Prostate gland (tissue), 2 donors: ENCODE measurements around the gene SH3D19. TPM values are rescaled to one million over a fixed set of nuclear protein-coding genes. Genes with fewer than 3 reads are reported as not detected.
A peak's percentile ranks its signal among the peaks of the same experiment; 100 is the strongest.

ENCODE experiments used
- DNase-seq: peaks from one replicate; pipeline ENCODE4 v3.0.0-alpha.2; 2019; ENCODE audit warnings: low spot score
- H3K27ac ChIP-seq, 2 donors: fragments of 200-600 bp; sonication (generic); 2 replicates each; pipeline ENCODE4 v1.5.1; 2017 to 2019
- H3K27me3 ChIP-seq: fragments of 200-600 bp; sonication (generic); replicated peaks from 2 replicates; pipeline ENCODE4 v1.5.1; 2019; ENCODE audit not compliant: insufficient read depth
- H3K36me3 ChIP-seq, 2 donors: fragments of 200-600 bp; sonication (generic); 1 replicate in 1 of 2; 2 replicates in 1 of 2; pipeline versions ENCODE4 v1.5.1 to v1.8.1; 2017 to 2019
- H3K4me1 ChIP-seq: fragments of 200-600 bp; sonication (generic); replicated peaks from 2 replicates; pipeline ENCODE4 v1.5.1; 2019
- H3K4me3 ChIP-seq, 2 donors: fragments of 200-600 bp; sonication (generic); 2 replicates each; pipeline ENCODE4 v1.5.1; 2017 to 2019
- H3K9me3 ChIP-seq: fragments of 200-600 bp; sonication (generic); 2 replicates; pipeline ENCODE4 v1.5.1; 2017
- POLR2A ChIP-seq: fragments of 450-650 bp; IDR thresholded peaks from one replicate; pipeline ENCODE4 v1.6.1; 2016; ENCODE audit warnings: antibody characterized with exemption, mild to moderate bottlenecking
- POLR2AphosphoS5 ChIP-seq: sonication (generic); formaldehyde crosslinking; IDR thresholded peaks from one replicate; pipeline ENCODE4 v1.6.1; 2017; ENCODE audit warnings: antibody characterized with exemption
- WGBS: methylation state at CpG from one replicate; pipeline ENCODE4 v1.1.5; 2018; 5-methylcytosine and 5-hydroxymethylcytosine counted together
- intact Hi-C: fragments of 100-400 bp; cut with DNase I; formaldehyde crosslinking; loops from one replicate; pipeline ENCODE4 v1.14.2; 2022
- total RNA-seq, 2 donors: library from RNA; depleted of rRNA; stranded (reverse); fragments of >200 nt; gene quantifications; one replicate each; pipeline ENCODE4 v1.1.0, GENCODE V29; 2016
- TF ChIP-seq, protein P1 (sequence below), 4 experiments: fragments of 200-600 bp in 2 of 4; fragments of 450-650 bp in 2 of 4; sonication (generic) in 2 of 4; IDR thresholded peaks; 1 replicate in 3 of 4; 2 replicates in 1 of 4; pipeline ENCODE4 v1.5.1; 2016 to 2019; ENCODE audit warnings: antibody characterized with exemption in 4 of 4, mild to moderate bottlenecking in 2 of 4, moderate library complexity in 2 of 4

Gene SH3D19
- total RNA-seq, 2 donors from 2014 or later, result 27.1 to 61.1 TPM

DNA sequence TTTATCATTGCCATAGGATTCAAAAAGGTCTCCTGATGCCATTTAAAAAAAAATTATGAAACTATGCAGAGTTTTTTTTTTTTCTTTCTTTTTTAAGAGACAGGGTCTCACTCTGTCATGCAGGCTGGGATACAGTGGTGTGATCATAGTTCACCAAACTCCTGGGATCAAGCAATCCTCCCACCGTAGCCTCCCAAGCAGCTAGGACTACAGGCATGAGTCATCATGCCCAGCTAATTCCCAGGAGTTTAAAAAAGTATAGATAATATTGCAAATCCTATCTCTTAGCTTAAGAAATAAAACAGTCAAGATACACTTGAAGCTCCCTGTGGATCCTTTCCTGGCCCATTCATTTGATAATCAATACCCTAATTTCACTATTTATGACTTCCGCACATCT, 107.1 kb downstream of the SH3D19 start:
- intact Hi-C loops, result no loop called here
- Histone ChIP-seq H3K4me3 (no peak overlapping the region), H3K36me3 (no peaks in the 10 kb centered on the region), H3K27ac (no peak overlapping the region), H3K9me3 (no peaks in the 10 kb centered on the region), H3K27me3 (no peaks in the 10 kb centered on the region), H3K4me1 (no peaks in the 10 kb centered on the region)
- DNase-seq, result no peak
- 82% methylated on average over 2 of the region's 2 CpGs for WGBS
- TF ChIP-seq POLR2AphosphoS5, result no peak
- TF ChIP-seq POLR2A, result no peak
- TF ChIP-seq, protein P1, sequence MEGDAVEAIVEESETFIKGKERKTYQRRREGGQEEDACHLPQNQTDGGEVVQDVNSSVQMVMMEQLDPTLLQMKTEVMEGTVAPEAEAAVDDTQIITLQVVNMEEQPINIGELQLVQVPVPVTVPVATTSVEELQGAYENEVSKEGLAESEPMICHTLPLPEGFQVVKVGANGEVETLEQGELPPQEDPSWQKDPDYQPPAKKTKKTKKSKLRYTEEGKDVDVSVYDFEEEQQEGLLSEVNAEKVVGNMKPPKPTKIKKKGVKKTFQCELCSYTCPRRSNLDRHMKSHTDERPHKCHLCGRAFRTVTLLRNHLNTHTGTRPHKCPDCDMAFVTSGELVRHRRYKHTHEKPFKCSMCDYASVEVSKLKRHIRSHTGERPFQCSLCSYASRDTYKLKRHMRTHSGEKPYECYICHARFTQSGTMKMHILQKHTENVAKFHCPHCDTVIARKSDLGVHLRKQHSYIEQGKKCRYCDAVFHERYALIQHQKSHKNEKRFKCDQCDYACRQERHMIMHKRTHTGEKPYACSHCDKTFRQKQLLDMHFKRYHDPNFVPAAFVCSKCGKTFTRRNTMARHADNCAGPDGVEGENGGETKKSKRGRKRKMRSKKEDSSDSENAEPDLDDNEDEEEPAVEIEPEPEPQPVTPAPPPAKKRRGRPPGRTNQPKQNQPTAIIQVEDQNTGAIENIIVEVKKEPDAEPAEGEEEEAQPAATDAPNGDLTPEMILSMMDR (IDR thresholded peaks at IDR 0.05), result no peak

DNA sequence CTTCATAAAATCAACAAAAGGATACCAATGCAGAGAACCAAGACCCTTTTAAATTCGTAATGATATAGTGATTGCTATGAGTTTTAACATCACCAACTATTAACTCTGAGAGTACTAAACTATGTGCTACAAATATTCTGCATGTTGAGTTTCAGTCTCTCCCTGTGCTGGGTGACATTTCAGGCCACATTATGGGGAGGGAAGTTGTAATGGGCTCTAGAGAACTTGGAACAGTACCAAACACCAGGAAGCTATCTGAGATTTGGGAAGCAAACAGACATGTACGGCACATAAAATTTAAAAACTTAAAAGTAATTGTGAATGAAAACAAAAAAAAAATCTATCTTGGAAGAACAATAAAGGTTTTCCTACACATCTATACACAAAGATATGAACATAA, 108.1 kb downstream of the SH3D19 start:
- intact Hi-C loops, result no loop called here
- TF ChIP-seq, protein P1 (IDR thresholded peaks at IDR 0.05), result no peak
- no peak for TF ChIP-seq POLR2A
- no peak for TF ChIP-seq POLR2AphosphoS5

DNA sequence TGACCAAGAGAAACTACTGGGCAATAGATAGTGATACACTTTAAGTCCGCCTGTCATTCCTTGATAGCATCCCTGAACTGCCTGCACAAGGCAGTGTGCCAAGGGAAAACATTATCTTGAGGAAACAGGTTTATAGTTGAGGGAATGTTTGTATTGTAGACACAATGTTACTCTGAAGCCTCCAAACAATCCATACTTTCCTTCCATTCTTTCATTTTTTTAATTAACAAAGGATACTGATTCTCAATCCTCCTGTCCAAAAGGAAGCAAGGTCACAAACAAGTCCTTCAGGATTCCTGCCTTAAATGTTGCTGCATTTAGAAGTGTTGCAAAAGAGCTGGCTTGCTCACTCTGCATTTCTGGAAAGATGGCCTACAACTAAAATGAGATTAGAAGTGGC, 110.1 kb downstream of the SH3D19 start:
- 77% methylated on average over 1 of the region's 1 CpG for WGBS
- TF ChIP-seq, protein P1 (IDR thresholded peaks at IDR 0.05), result no peak
- TF ChIP-seq POLR2AphosphoS5, result peak; percentile 26
- H3K27ac ChIP-seq, result no peak overlapping the region

More for the DNA sequence above, 108.1 kb downstream of the SH3D19 start:
- Histone ChIP-seq H3K27ac (no peak overlapping the region), H3K36me3 (no peaks in the 10 kb centered on the region), H3K4me1 (no peaks in the 10 kb centered on the region), H3K4me3 (no peak overlapping the region), H3K9me3 (no peaks in the 10 kb centered on the region), H3K27me3 (no peaks in the 10 kb centered on the region)
- DNase-seq, result no peak
- 44% methylated on average over 2 of the region's 2 CpGs for WGBS

DNA sequence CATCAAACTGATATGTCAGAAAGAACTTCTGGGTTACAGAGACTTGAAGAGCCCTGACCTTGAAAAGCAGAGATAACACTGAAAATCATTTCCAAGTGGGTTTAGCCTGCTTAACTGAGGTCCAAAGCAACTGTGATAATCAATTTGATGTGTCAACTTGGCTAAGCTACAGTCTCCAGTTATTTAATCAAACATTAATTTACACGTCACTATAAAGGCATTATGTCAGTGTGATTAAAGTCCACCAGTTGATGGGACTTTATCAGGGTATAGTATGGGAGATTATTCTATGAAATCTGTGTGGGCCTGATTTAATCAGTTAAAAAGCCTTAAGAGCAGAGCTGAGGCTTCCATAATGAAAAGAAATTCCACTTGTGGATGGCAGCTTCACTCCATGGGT, 117.5 kb downstream of the SH3D19 start:
- no peak for DNase-seq
- TF ChIP-seq POLR2AphosphoS5, result no peak
- TF ChIP-seq, protein P1 (IDR thresholded peaks at IDR 0.05), result no peak
- TF ChIP-seq POLR2A, result no peak
- H3K36me3 ChIP-seq, result no peaks in the 10 kb centered on the region
- H3K27me3 ChIP-seq, result no peaks in the 10 kb centered on the region
- H3K9me3 ChIP-seq, result no peaks in the 10 kb centered on the region
- no peak overlapping the region for H3K4me3 ChIP-seq
- 100% methylated on average over 1 of the region's 1 CpG for WGBS
- no peaks in the 10 kb centered on the region for H3K4me1 ChIP-seq
- intact Hi-C loops, result no loop called here
- no peak overlapping the region for H3K27ac ChIP-seq

More for the DNA sequence above, 110.1 kb downstream of the SH3D19 start:
- DNase-seq, result no peak
- Histone ChIP-seq H3K27me3 (no peaks in the 10 kb centered on the region), H3K4me1 (no peaks in the 10 kb centered on the region), H3K9me3 (no peaks in the 10 kb centered on the region), H3K36me3 (no peaks in the 10 kb centered on the region), H3K4me3 (no peak overlapping the region)
- intact Hi-C loops, result no loop called here

DNA sequence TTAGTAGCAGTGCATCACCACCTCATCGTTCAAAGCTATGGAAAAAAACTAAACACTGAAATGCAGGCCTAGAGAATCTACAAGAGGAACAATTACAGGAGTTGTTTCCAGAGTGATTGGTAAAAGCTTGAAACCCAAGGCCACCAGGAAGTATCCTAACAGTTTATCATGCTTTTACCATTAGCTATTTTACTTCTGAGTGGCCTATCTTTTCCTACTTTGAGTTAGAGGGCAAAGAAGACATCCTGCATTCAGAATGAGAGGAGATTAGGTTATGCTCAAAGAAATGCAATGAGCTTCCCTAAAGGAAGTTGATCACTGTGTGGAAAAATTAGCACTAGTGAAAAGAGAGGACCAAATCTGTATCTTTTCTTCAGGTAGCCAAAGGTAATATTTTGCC, 118.2 kb downstream of the SH3D19 start:
- Histone ChIP-seq H3K27me3 (no peaks in the 10 kb centered on the region), H3K27ac (no peak overlapping the region)

More for the DNA sequence above, 118.2 kb downstream of the SH3D19 start:
- 87% methylated on average over 1 of the region's 1 CpG for WGBS
- DNase-seq, result no peak
- Histone ChIP-seq H3K36me3 (no peaks in the 10 kb centered on the region), H3K9me3 (no peaks in the 10 kb centered on the region), H3K4me3 (no peak overlapping the region), H3K4me1 (no peaks in the 10 kb centered on the region)
- TF ChIP-seq, protein P1 (IDR thresholded peaks at IDR 0.05), result no peak
- TF ChIP-seq POLR2A (no peak), POLR2AphosphoS5 (no peak)
- intact Hi-C loops, result no loop called here
